Fibroblast of skin of scalp (primary cell): ENCODE results near the gene MRPS23. TPM values are rescaled to one million over a fixed set of nuclear protein-coding genes. Genes with fewer than 3 reads are reported as not detected.

Experiments
- DNase-seq: peaks from one replicate; pipeline ENCODE4 v3.0.0-alpha.2; 2013
- polyA plus RNA-seq, 2 experiments: library from polyadenylated mRNA; unstranded; fragments of 120-200 nt; gene quantifications; one replicate each; pipeline ENCODE4 v1.2.1, GENCODE V29; 2013; ENCODE audit not compliant: insufficient read length in 2 of 2

MRPS23 gene
- polyA plus RNA-seq (2013, experiment 1 of 2; ENCODE audit: insufficient read length) = 50.0 TPM
- 48.2 TPM for polyA plus RNA-seq (2013, experiment 2 of 2; ENCODE audit: insufficient read length)

GRCh38 chr17:57849874-57850754 is at the start of gene MRPS23:
TSS of gene MRPS23 (minus strand) at chr17:57850044. CDS start at chr17:57850010, 34 bp downstream.
- DNase-seq = peak; percentile 98

- DNase-seq = no peak
Measured at GRCh38 chr17:57899391-57899790, 49.5 kb upstream of the MRPS23 start.

- DNase-seq = peak; percentile 90
Measured at GRCh38 chr17:57898487-57899311, 48.9 kb upstream of the MRPS23 start.

- no peak for DNase-seq
Measured at GRCh38 chr17:57895382-57896060, 45.7 kb upstream of the MRPS23 start.

GRCh38 chr17:57894848-57895247 is 45.0 kb upstream of the MRPS23 start:
- DNase-seq = no peak

GRCh38 chr17:57892820-57893595 is 43.2 kb upstream of the MRPS23 start:
- DNase-seq = peak; percentile 97

GRCh38 chr17:57892146-57892819 is 42.4 kb upstream of the MRPS23 start:
- DNase-seq = peak; percentile 92

GRCh38 chr17:57890857-57891232 is 41.0 kb upstream of the MRPS23 start:
- no peak for DNase-seq

GRCh38 chr17:57889892-57890856 is 40.3 kb upstream of the MRPS23 start:
- peak; percentile 66 for DNase-seq

GRCh38 chr17:57889252-57889651 is 39.4 kb upstream of the MRPS23 start:
- DNase-seq = no peak

- DNase-seq = no peak
Measured at GRCh38 chr17:57888311-57889216, 38.7 kb upstream of the MRPS23 start.

GRCh38 chr17:57887161-57887560 is 37.3 kb upstream of the MRPS23 start:
- DNase-seq = no peak

- no peak for DNase-seq
Measured at GRCh38 chr17:57886020-57886419, 36.2 kb upstream of the MRPS23 start.

- no peak for DNase-seq
Measured at GRCh38 chr17:57885148-57885915, 35.5 kb upstream of the MRPS23 start.

GRCh38 chr17:57881783-57882351 is 32.0 kb upstream of the MRPS23 start:
- no peak for DNase-seq

GRCh38 chr17:57881143-57881542 is 31.3 kb upstream of the MRPS23 start:
- DNase-seq = peak; percentile 93

- DNase-seq = no peak
Measured at GRCh38 chr17:57880086-57880456, 30.2 kb upstream of the MRPS23 start.
